CD14-positive monocyte (primary cell): Measurements from ENCODE around the gene ZNF414. TPM values are rescaled to one million over a fixed set of nuclear protein-coding genes. Genes with fewer than 3 reads are reported as not detected.
A peak's percentile ranks its signal among the peaks of the same experiment; 100 is the strongest.

Experiments used
- DNase-seq, 3 donors: peaks; one replicate each; pipeline ENCODE4 v3.0.0-alpha.2; 2011 to 2022
- H2AFZ ChIP-seq: 2 replicates; pipeline ENCODE4 v1.6.0; 2012; ENCODE audit warnings: mild to moderate bottlenecking, low read depth, low read length, inconsistent platforms; ENCODE audit not compliant: insufficient read depth, poor library complexity, severe bottlenecking
- H3K27ac ChIP-seq, 2 donors: 1 replicate in 1 of 2; 2 replicates in 1 of 2; pipeline ENCODE4 v1.5.1; 2012 to 2013; ENCODE audit warnings: low read length in 2 of 2, control low read depth in 1 of 2, inconsistent platforms in 1 of 2, low read depth in 1 of 2, mild to moderate bottlenecking in 1 of 2
- H3K27me3 ChIP-seq, 2 donors: one replicate each; pipeline versions ENCODE4 v1.6.0 to v1.6.1; 2011 to 2013; ENCODE audit warnings: low read length in 2 of 2; ENCODE audit not compliant: control insufficient read depth in 2 of 2, insufficient read depth in 2 of 2
- H3K36me3 ChIP-seq, 2 donors: replicated peaks in 1 of 2; 1 replicate in 1 of 2; 2 replicates in 1 of 2; pipeline versions ENCODE4 v1.5.1 to v1.6.1; 2012 to 2013; ENCODE audit warnings: low read length in 2 of 2, control low read depth in 1 of 2, inconsistent platforms in 1 of 2, mild to moderate bottlenecking in 1 of 2; ENCODE audit not compliant: insufficient read depth in 2 of 2, control insufficient read depth in 1 of 2
- H3K4me1 ChIP-seq, 2 donors: 1 replicate in 1 of 2; 2 replicates in 1 of 2; pipeline versions ENCODE4 v1.5.1 to v1.6.1; 2012 to 2013; ENCODE audit warnings: low read length in 2 of 2, control low read depth in 1 of 2, inconsistent platforms in 1 of 2, mild to moderate bottlenecking in 1 of 2, moderate library complexity in 1 of 2; ENCODE audit not compliant: insufficient read depth in 2 of 2, control insufficient read depth in 1 of 2
- H3K4me2 ChIP-seq: replicated peaks from 2 replicates; pipeline ENCODE3; 2012; ENCODE audit warnings: low read length, moderate library complexity, mild to moderate bottlenecking; ENCODE audit not compliant: poor library complexity, severe bottlenecking; ENCODE audit errors: extremely low read depth
- H3K4me3 ChIP-seq, 3 experiments: fragments of 200-600 bp in 1 of 3; sonication (generic) in 1 of 3; replicated peaks in 1 of 3; 1 replicate in 2 of 3; 2 replicates in 1 of 3; pipeline ENCODE4 v1.5.1; 2011 to 2013; ENCODE audit warnings: low read length in 3 of 3, mild to moderate bottlenecking in 3 of 3, control low read depth in 2 of 3, low read depth in 2 of 3, inconsistent platforms in 1 of 3, moderate library complexity in 1 of 3
- H3K79me2 ChIP-seq: 2 replicates; pipeline ENCODE4 v1.6.0; 2012; ENCODE audit warnings: mild to moderate bottlenecking, control low read depth, inconsistent platforms, low read length, moderate library complexity; ENCODE audit not compliant: insufficient read depth
- H3K9ac ChIP-seq: 2 replicates; pipeline ENCODE4 v1.6.0; 2017; ENCODE audit warnings: low read length, mild to moderate bottlenecking; ENCODE audit not compliant: insufficient read depth, poor library complexity, severe bottlenecking
- H3K9me3 ChIP-seq, 2 donors: replicated peaks in 1 of 2; 1 replicate in 1 of 2; 2 replicates in 1 of 2; pipeline versions ENCODE4 v1.5.1 to v1.6.1; 2012 to 2013; ENCODE audit warnings: low read length in 2 of 2, control low read depth in 1 of 2; ENCODE audit not compliant: control insufficient read depth in 1 of 2, insufficient read depth in 1 of 2
- H4K20me1 ChIP-seq: 2 replicates; pipeline ENCODE4 v1.6.0; 2012; ENCODE audit warnings: mild to moderate bottlenecking, low read length, control low read depth, moderate library complexity; ENCODE audit not compliant: insufficient read depth
- H3K27ac Mint-ChIP-seq, 7 donors: one replicate each; pipeline ENCODE4 v1.8.0; 2020; ENCODE audit warnings: mild to moderate bottlenecking in 7 of 7, mixed read lengths in 7 of 7, moderate library complexity in 6 of 7, inconsistent platforms in 2 of 7
- H3K27me3 Mint-ChIP-seq, 3 donors: one replicate each; pipeline ENCODE4 v1.8.0; 2021 to 2022; ENCODE audit warnings: low read depth in 3 of 3, mild to moderate bottlenecking in 3 of 3, mixed read lengths in 3 of 3, moderate library complexity in 3 of 3, inconsistent platforms in 1 of 3
- H3K36me3 Mint-ChIP-seq, 2 donors: one replicate each; pipeline ENCODE4 v1.8.0; 2020; ENCODE audit warnings: mixed read lengths in 2 of 2, inconsistent platforms in 1 of 2, mild to moderate bottlenecking in 1 of 2
- H3K4me1 Mint-ChIP-seq: one replicate; pipeline ENCODE4 v1.8.0; 2020; ENCODE audit warnings: mild to moderate bottlenecking, mixed read lengths
- H3K4me3 Mint-ChIP-seq, 2 donors: one replicate each; pipeline ENCODE4 v1.8.0; 2020; ENCODE audit warnings: mild to moderate bottlenecking in 2 of 2, mixed read lengths in 2 of 2, moderate library complexity in 1 of 2
- H3K9me3 Mint-ChIP-seq, 7 donors: one replicate each; pipeline ENCODE4 v1.8.0; 2020 to 2022; ENCODE audit warnings: mixed read lengths in 7 of 7, mild to moderate bottlenecking in 6 of 7, moderate library complexity in 6 of 7, inconsistent platforms in 2 of 7
- CTCF ChIP-seq: fragments of 200-600 bp; IDR thresholded peaks from one replicate; pipeline ENCODE4 v1.8.0; 2022; ENCODE audit warnings: antibody characterized with exemption, mild to moderate bottlenecking
- WGBS: methylation state at CpG from one replicate; pipeline ENCODE4 v1.1.5; 2013; ENCODE audit warnings: missing lambda C conversion rate; ENCODE audit not compliant: insufficient coverage; 5-methylcytosine and 5-hydroxymethylcytosine counted together
- intact Hi-C, 2 donors: fragments of 100-400 bp; cut with micrococcal nuclease; formaldehyde crosslinking; loops; one replicate each; pipeline versions ENCODE4 v1.15.0 to v1.15.1; 2023
- polyA plus RNA-seq, 3 donors: library from polyadenylated mRNA; depleted of rRNA in 1 of 3; unstranded in 2 of 3; stranded (reverse) in 1 of 3; fragments of 300-500 nt in 2 of 3; fragments of >200 nt in 1 of 3; fragmentation: Illumina TruSeq in 2 of 3; gene quantifications; 1 replicate in 2 of 3; 2 replicates in 1 of 3; pipeline ENCODE4 v1.2.3, GENCODE V29; 2012 to 2021

Gene ZNF414
- polyA plus RNA-seq, 3 donors: 4.1 to 21.1 (median 4.7) TPM

- Mint-ChIP-seq H3K27ac (peak overlapping the region in 2 of 7 donors; percentile 18 to 37), H3K36me3 (peaks cover 75 to 98% of the 10 kb centered on the region in 2 donors), H3K4me1 (peaks cover 14% of the 10 kb centered on the region), H3K9me3 (peaks cover 0 to 8% (median 0%) of the 10 kb centered on the region in 7 donors), H3K27me3 (peaks cover 0 to 10% (median 2%) of the 10 kb centered on the region in 3 donors), H3K4me3 (no peak overlapping the region)
- Histone ChIP-seq H4K20me1 (peaks cover 100% of the 10 kb centered on the region), H3K27ac (peak overlapping the region in 1 of 2 donors; percentile 1), H3K9ac (no peak overlapping the region), H3K79me2 (peaks cover 69% of the 10 kb centered on the region), H3K4me2 (no peak overlapping the region), H3K9me3 (no peaks in the 10 kb centered on the region), H3K4me3 (no peak overlapping the region), H3K4me1 (no peaks in the 10 kb centered on the region), H2AFZ (no peak overlapping the region), H3K27me3 (no peaks in the 10 kb centered on the region), H3K36me3 (peaks cover 92 to 100% of the 10 kb centered on the region in 2 donors)
- WGBS: no CpG with 5 or more reads among the region's 7 CpGs
- intact Hi-C loops: no loop called here
- no peak for TF ChIP-seq CTCF
- peak in 1 of 3 donors; percentile 1 for DNase-seq
Observed at GRCh38 chr19:8531470-8531869, 17.5 kb upstream of the ZNF414 start.

GRCh38 chr19:8530061-8530679 is 16.2 kb upstream of the ZNF414 start:
- H3K9me3 ChIP-seq: no peaks in the 10 kb centered on the region
- peaks cover 0 to 6% (median 0%) of the 10 kb centered on the region in 7 donors for H3K9me3 Mint-ChIP-seq
- no peak overlapping the region for H3K4me2 ChIP-seq
- DNase-seq: peak in 1 of 3 donors; percentile 2
- no peak overlapping the region for H3K4me3 ChIP-seq
- no peaks in the 10 kb centered on the region for H3K4me1 ChIP-seq
- H3K27me3 Mint-ChIP-seq: peaks cover 0 to 10% (median 0%) of the 10 kb centered on the region in 3 donors
- H3K36me3 Mint-ChIP-seq: peaks cover 63 to 85% of the 10 kb centered on the region in 2 donors
- no peak for TF ChIP-seq CTCF
- H3K4me1 Mint-ChIP-seq: peaks cover 14% of the 10 kb centered on the region
- no peaks in the 10 kb centered on the region for H3K27me3 ChIP-seq
- H3K27ac Mint-ChIP-seq: peak overlapping the region in 4 of 7 donors; percentile 30 to 87 (median 80)
- H3K79me2 ChIP-seq: peaks cover 65% of the 10 kb centered on the region
- peaks cover 100% of the 10 kb centered on the region for H4K20me1 ChIP-seq
- 97% methylated on average over 13 of the region's 35 CpGs for WGBS
- no peak overlapping the region for H2AFZ ChIP-seq
- no peak overlapping the region for H3K9ac ChIP-seq
- H3K36me3 ChIP-seq: peaks cover 94 to 100% of the 10 kb centered on the region in 2 donors
- intact Hi-C loops: no loop called here
- peak overlapping the region in 1 of 2 donors; percentile 51 for H3K27ac ChIP-seq
- H3K4me3 Mint-ChIP-seq: no peak overlapping the region
